Activated T-cell treated with anti-CD3 and anti-CD28 coated beads for 4 hours (primary cell): ENCODE data around the gene RAC3.

Experiments
- DNase-seq: peaks from one replicate; pipeline ENCODE4 v3.0.0-alpha.2; 2020

RAC3 gene

GRCh38 chr17:82031303-82031884 lies at the start of gene RAC3:
TSS of gene RAC3 (plus strand) at chr17:82031678. CDS start at chr17:82031762, 84 bp downstream.
- no peak for DNase-seq

- no peak for DNase-seq
These were observed 48.4 kb upstream of the RAC3 start for GRCh38 chr17:81983011-81983638.

DNA sequence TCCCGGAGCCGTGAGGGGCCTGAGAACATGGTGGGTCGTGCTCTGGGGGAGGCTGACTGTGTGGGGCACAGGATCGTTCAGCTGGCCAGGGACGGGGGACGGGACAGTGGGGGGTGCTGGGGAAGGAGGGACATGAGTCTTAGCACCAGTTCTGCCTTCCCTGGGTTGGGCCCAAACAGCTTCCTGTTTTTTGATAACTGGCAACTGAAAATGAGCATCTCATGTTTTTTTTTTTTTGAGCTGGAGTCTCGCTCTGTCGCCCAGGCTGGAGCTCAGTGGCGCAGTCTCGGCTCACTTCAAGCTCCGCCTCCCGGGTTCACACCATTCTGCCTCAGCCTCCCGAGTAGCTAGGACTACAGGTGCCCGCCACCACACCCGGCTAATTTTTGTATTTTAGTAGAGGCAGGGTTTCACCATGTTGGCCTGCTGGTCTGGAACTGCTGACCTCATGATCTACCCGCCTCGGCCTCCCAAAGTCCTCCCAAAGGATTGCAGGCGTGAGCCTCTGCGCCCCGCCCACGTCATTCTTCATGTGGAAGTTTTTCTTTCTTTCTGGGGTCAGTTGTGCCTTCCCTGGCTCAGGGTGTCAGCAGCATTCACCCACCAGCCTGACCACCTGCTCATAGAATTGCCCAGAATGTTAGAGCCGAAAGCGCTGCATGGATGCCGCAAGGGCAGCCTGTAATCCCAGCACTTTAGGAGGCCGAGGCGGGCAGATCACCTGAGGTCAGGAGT lies 47.7 kb upstream of the RAC3 start:
- DNase-seq: no peak

- DNase-seq: no peak
These were observed 46.6 kb upstream of the RAC3 start for GRCh38 chr17:81984773-81985410.

GRCh38 chr17:81986606-81987005 lies 44.9 kb upstream of the RAC3 start:
- no peak for DNase-seq

GRCh38 chr17:81987161-81987770 lies 44.2 kb upstream of the RAC3 start:
- no peak for DNase-seq

GRCh38 chr17:81990836-81991683 lies 40.4 kb upstream of the RAC3 start:
- DNase-seq: no peak

GRCh38 chr17:81991684-81992305 lies 39.7 kb upstream of the RAC3 start:
- DNase-seq: no peak

DNA sequence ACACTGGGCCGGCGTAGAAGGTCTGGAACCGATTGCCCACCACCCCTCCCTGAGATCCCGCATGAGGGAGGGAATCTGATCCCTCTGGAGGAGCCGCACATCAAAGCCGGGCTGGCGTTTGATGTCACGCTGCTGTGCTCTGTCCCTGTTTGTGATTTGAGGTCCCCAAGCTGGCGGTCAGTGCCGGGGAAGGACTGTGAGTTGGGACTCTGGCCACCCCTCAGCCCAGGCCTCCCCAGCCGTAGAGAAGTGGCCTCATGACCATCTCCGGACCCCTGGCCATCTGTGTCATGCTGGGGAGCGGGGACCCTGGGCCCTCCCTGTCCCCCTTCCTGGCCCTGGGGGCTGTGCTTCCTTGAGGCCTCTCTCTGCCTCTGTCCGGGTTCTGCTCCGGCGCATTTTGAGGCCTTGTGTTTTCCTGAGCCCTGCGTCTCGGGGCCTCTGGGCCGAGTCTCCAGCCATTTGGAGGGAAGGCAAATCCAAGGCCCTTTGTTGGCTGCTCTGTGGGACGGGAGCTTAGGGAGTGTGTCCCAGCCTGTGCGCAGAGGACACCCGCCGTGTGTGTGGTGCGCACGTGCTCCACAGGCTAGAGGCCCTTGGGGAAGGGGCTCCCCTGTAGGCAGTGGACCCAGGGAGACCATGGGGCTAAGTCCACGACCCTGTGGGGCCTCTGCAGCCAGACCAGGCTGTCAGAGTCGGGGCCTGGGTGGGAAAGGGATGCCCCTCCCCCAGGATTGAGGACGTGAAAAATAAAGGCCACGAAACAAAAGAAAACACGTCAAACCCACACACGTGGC lies 39.0 kb upstream of the RAC3 start:
- no peak for DNase-seq

DNA sequence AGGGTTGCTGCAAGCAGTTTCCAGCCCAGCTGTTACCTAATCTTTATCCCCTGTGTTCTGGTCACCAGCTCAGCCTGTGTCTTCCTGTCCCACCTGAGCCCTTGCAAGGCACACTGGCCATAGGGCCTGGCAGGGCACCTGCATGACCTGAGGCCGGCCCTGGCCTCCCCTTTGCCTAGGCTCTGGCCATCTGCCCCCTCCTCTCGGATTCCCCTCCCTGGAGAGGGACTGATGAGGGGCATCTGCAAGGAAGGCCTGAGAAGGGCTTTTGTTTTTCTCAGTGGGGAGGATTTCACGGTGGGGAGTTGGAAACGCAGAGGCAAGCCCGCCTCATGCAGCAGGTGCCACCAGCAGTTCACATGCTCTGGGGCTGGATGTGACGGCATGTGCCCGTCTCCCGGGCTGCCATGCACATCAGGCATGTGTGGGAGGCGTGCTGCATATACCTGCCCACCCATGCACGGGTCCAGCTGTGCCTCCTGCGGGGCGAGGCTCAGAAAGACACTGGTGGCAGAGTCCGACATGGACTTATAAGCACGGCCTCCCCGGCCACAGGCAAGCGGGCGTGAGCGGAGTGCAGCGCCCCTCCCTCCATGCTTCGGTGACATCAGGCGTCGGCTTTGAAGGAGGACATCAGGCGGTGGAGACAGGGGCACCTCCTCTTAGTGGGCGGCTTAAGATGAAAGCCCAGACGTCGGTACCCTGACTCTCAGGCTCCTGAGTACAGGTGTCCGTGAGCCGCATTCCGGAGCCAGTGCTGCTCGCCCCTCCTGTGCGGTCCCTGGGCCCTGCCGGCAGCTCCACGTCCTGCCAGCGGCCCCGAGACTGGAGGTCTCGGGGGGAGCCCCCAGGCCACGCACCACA lies 37.5 kb upstream of the RAC3 start:
- DNase-seq: no peak

GRCh38 chr17:81994593-81995462 lies 36.6 kb upstream of the RAC3 start:
- DNase-seq: no peak

GRCh38 chr17:81995463-81996231 lies 35.8 kb upstream of the RAC3 start:
- DNase-seq: no peak

- DNase-seq: no peak
These were observed 35.2 kb upstream of the RAC3 start for GRCh38 chr17:81996232-81996756.

DNA sequence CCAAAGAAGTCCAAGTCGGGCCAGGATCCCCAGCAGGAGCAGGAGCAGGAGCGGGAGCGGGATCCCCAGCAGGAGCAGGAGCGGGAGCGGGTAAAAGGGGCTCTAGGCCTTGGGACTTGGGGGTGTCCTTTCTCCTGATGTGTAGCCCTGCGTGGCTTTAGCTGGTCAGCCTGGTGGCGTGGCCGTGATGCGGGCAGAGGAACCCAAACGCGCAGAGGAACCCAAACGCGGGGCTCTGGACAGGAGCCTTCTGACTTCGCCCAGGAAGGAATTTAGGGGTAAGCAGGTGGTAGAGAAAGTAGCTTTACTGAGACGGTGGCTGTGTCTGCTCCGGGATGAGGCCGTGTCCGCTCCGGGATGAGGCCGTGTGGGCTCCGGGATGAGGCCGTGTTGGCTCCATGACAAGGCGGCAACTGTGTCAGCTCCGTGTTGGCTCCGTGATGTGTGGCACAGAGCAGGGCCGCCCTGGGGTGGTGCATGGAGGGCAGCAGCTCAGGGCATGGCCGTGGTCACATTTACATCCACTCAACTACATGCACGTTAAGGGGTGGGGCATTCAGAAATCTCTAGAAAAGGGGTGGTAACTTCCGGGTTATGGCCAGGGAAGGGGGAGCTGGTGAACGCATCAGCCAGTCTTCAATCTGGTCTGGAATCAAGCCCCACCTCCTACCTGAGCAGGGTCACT lies 34.6 kb upstream of the RAC3 start:
- DNase-seq: no peak

- no peak for DNase-seq
These were observed 33.3 kb upstream of the RAC3 start for GRCh38 chr17:81998212-81998611.

GRCh38 chr17:81998691-81999438 lies 32.6 kb upstream of the RAC3 start:
- DNase-seq: no peak

DNA sequence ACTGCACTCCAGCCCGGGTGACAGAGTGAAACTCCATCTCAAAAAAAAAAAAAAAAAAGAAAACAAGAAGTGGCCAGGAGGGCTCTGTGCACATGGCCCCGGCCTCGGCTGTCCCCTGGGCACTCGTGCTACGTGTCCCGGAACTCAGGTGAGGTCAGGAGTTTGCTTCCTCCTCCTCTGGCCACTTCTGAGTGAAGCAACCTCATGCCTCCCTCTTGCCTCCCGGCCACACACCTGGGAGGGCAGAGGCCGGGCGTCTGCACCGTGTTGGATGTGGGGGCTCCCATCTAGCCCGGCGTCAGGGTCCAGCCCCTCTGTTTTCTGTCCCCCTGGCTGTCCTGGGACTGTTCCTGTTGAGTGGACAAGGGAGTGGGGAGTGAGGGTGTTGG lies 31.9 kb upstream of the RAC3 start:
- no peak for DNase-seq
